GM10248 (cell line): ENCODE measurements around the gene DAGLB.

Source experiments
- CTCF ChIA-PET: fragments of 300-600 bp; sonication (Branson Sonifier 250); formaldehyde crosslinking; extraction: SDS; loops from one replicate; lab custom pipeline; 2021; ENCODE audit warnings: antibody characterized with exemption; lab: Yijun Ruan, JAX
- POLR2A ChIA-PET: fragments of 350-650 bp; sonication (Branson Sonifier 250); formaldehyde crosslinking; extraction: SDS; loops from one replicate; lab custom pipeline; 2020; ENCODE audit warnings: antibody characterized with exemption; lab: Yijun Ruan, JAX
- DNase-seq: peaks from one replicate; pipeline ENCODE4 v3.0.0; 2012; ENCODE audit errors: extremely low spot score
- CTCF ChIP-seq: IDR thresholded peaks from 2 replicates; pipeline ENCODE4 v1.5.1; 2012; ENCODE audit warnings: mild to moderate bottlenecking, low read depth; ENCODE audit errors: extremely low read depth, missing control alignments, control extremely low read depth

The DAGLB gene

GRCh38 chr7:6442114-6442513, 5.6 kb downstream of the DAGLB start:
- ChIA-PET POLR2A (no interaction called here), CTCF (interaction anchor here (1.5 kb wide), 1 partner anchor 11 kb away, joined by 3 read pairs; no protein-coding TSS in a partner anchor)

GRCh38 chr7:6440381-6440780, 7.4 kb downstream of the DAGLB start:
- CTCF ChIA-PET = no interaction called here
- no peak for TF ChIP-seq CTCF
- DNase-seq = no peak
- POLR2A ChIA-PET = interaction anchor here (0.6 to 0.8 kb wide), 2 partner anchors 9 to 747 kb away, joined by 4 to 5 read pairs; no protein-coding TSS in a partner anchor

More at GRCh38 chr7:6442114-6442513, 5.6 kb downstream of the DAGLB start:
- no peak for TF ChIP-seq CTCF
- DNase-seq = no peak

GRCh38 chr7:6438427-6438826, 9.3 kb downstream of the DAGLB start:
- no peak for TF ChIP-seq CTCF
- CTCF ChIA-PET = interaction anchor here (1.0 to 2.6 kb wide), 5 partner anchors 8 to 78 kb away, joined by 3 to 11 read pairs (median 4); partner anchors contain the start of gene DAGLB
- no peak for DNase-seq
- POLR2A ChIA-PET = no interaction called here

GRCh38 chr7:6437251-6437650, 10.5 kb downstream of the DAGLB start:
- CTCF ChIA-PET = interaction anchor here (0.9 to 2.6 kb wide), 15 partner anchors 7 to 302 kb away, joined by 3 to 11 read pairs (median 3); partner anchors contain the start of gene DAGLB
- POLR2A ChIA-PET = no interaction called here
- TF ChIP-seq CTCF = no peak
- DNase-seq = no peak

- no peak for DNase-seq
- no peak for TF ChIP-seq CTCF
- CTCF ChIA-PET = interaction anchor here (0.8 to 2.6 kb wide), 13 partner anchors 8 to 422 kb away, joined by 3 to 11 read pairs (median 3); partner anchors contain the start of gene DAGLB
- POLR2A ChIA-PET = interaction anchor here (0.5 to 1.1 kb wide), 4 partner anchors 12 to 439 kb away, joined by 3 to 7 read pairs (median 3); partner anchors contain the start of gene DAGLB
Observed at GRCh38 chr7:6436385-6436685, 11.4 kb downstream of the DAGLB start.

GRCh38 chr7:6435486-6436384, 12.0 kb downstream of the DAGLB start:
- ChIA-PET CTCF (interaction anchor here (0.8 to 2.6 kb wide), 9 partner anchors 9 to 422 kb away, joined by 3 to 11 read pairs (median 3); partner anchors contain the start of gene DAGLB), POLR2A (interaction anchor here (1.1 kb wide), 2 partner anchors 12 to 49 kb away, joined by 3 to 7 read pairs; partner anchors contain the start of gene DAGLB)
- DNase-seq = peak; percentile 93
- peak; percentile 97 for TF ChIP-seq CTCF
